Umbilical cord (tissue), 2 donors: Measurements from ENCODE around the gene UBN2. TPM values are rescaled to one million over a fixed set of nuclear protein-coding genes. Genes with fewer than 3 reads are reported as not detected.
A peak's percentile ranks its signal among the peaks of the same experiment; 100 is the strongest.
"Not testable (repeated sequence)": the region's sequence is repeated elsewhere in the genome, so short reads cannot be mapped to it uniquely, and the experiment has no call there.

ENCODE experiments used
- DNase-seq: peaks from one replicate; pipeline ENCODE4 v3.0.0-alpha.2; 2015; ENCODE audit warnings: low spot score
- total RNA-seq: library from RNA; depleted of rRNA; stranded (reverse); fragments of >200 nt; gene quantifications from one replicate; pipeline ENCODE4 v1.2.3, GENCODE V29; 2014; ENCODE audit warnings: low replicate concordance; ENCODE audit not compliant: insufficient read depth

The UBN2 gene
- 21.9 TPM for total RNA-seq

DNA sequence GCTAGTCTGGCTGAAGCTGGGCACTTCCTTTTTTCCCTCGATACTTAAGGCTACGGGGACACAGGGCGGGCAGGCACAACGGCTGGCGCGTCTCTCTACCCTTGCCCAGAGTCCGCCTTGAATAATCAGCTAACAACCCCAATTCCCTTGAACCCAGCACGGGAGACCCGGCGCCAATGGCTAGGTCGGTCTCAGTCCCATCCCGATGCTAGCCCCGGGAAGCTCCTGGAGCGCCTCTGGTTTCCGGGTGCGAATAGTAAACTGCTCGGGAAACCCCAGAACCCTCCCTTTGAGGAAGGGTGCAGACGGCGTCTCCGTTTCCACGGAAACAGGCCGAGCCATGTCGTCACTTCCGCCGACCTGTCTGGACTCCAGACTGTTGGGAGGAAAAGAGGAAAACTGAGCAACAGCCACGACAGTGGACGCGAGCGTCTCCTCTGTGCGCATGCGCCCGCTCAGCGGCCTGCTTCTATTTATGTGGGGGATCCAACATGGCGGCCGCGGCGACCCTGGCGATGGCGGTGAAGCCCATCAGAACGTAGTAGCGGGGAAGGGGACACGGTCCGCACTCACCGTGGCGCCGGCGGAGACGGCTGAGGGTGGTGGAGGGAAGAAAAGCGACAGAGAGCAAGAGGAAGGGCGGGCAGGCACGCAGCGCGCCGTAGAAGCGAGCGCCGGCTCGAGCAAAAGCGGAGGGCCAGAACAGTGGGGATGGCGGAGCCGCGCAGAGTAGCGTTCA, at the start of gene UBN2:
Gene UBN2 (plus strand): TSS at position 464 of the 739 bp plus-strand sequence. CDS start 248 bp downstream, at position 712.
- peak; percentile 99 for DNase-seq

DNA sequence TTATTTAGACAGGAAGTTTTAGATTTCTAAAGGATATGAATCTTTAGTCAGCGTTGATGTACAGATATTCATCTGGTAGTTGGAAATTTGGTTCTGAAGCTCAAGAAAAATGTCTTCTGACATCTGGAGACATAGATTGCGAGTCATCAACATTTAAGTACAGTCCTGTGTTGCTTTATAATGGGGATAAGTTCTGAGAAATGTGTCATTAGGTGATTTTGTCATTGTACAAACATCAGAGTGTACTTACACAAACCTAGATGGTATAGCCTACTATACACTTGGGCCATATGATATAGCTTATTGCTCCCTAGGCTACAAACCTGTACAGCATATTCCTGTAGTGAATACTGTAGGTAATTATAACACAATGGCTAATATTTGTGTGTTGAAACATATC, 49.6 kb upstream of the UBN2 start:
- no peak for DNase-seq

DNA sequence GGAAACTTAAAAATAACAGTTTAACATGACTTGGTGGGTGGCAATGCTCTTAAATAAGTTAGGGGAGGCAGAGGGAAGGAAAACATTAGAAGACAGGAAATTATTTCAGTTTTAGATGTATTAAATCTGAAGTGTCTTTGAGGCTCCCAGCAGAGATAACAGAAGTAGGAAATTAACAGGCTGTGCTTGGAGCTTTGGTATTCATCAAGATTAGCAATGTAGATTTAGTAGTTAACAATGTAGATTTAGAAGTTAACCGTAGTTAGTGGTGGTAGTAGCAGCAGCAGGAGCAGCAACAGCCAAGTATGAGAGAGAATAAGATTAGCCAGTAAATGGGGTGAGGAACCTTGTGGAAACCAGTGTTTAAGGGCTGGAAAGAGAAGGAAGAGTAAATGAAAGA, 48.7 kb upstream of the UBN2 start:
- no peak for DNase-seq

DNA sequence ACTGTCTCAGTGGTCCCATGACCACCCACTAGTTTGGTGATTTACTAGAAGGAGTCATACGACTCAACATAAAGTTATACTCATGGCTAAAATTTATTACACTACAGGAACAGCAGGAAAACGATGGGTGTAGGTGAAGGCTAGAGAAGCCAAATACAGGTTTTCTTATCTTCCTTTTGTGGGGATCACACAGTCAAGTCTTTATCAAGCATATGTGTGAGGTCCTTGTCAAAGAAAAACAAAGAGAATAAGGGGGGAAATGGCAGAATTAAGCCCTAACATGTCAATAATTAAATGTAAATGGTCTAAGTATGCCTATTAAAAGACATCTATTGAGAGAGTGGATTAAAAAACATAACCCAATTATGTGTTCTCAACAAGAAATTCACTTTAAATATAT, 47.8 kb upstream of the UBN2 start:
- DNase-seq: no peak

DNA sequence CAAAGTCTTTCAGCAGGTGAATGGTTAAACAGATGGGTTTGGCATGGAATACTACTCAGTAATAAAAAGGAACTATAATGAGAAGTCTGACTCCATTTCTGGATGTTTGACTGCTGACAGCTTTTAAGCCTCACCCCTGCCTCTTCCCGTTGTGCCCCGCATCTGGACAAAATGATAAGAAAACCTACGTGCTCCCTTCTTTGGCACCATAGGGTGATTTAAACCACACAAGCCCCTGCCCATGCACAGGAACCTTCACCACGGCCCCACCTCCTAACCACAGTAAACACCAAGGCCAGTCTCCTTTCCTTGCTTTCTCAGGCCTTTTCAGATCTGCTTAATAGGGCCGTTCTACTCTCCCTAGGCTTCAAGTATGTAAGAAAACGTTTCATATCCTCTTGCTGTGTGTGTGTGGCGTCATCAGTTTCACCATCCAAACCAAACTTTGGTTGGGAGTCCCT, 47.1 kb upstream of the UBN2 start:
- no peak for DNase-seq

DNA sequence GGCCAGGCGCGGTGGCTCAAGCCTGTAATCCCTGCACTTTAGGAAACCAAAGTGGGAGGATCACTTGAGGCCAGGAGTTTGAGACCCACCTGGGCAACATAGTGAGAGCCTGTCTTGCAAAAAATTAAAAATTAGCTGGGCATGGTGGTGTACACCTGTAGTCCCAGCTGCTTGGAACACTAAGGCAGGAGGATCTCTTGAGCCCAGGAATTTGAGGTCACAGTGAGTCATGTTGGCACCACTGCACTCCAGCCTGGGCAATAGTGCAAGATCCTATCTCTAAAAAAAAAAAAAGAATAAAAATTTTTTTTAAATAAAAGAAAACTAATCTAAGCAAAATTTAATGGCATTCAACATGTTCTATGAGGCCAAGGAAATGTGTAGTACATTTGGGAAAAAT, 44.9 kb upstream of the UBN2 start:
- DNase-seq: no peak

DNA sequence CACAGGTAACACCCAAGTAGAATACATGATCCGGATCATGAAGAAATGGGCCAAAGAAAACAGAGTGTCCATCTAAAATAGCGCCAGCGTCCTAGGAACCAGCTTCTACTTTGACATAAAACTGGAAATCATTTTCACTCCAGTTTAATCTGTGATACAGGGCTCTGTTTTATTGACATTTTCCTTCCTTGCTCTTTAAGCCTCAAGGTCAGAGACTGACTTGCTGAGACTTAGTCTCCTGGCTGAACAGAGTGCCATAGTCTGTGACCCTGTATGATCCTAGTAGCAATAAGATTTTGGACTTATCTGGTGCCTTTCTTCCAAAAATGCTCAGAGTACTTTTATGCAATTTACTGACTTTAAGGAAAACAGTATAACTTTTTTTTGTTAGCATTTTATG, 41.7 kb upstream of the UBN2 start:
- no peak for DNase-seq

DNA sequence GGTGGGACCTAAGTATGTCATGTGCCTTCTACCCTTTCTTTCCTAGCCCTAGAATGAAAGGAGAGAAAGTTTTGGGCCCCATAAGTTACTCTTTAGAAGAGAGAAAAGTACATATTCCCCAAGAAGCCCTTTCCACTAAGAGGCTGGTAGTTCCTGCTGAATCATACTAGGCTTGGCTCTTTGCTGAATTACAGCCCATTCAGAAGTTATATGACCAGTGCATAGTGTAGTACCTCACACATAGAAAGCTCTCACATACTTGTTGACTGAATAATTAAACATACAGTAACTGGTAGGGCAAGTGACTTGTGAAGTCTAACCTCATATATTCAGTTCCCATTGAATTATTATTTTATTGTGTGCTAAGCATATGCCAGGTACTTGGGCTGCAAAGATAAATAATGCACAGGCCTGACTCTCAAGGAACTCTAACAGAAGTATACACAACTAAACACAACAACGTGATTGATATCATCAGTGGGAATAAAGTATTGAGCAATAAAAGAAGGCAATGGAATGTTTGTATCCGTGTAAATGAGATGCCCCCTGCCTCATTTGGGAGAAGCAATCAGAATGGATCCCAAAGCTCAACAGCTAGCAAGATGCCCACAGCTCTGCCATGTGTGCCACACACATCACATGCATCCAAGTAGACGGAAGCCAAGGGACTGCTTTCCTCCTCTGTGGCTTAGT, 38.9 kb upstream of the UBN2 start:
- no peak for DNase-seq

DNA sequence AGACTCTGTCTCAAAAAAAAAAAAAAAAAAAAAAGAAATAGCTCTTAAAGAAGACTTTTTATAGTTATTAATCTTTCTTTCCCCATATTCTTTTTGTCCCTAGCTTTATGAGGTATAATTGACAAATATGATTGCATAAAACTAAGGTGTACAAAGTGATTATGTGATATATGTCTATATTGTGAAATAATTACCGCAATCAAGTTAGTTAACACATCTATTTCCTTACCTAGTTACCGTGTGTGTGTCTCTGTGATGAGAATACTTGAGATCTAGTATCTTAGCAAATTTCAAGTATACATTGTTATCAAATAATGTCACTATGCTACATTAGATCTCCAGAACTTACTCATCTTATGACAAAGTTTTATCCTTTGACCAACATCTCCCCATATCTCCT, 30.7 kb upstream of the UBN2 start:
- no peak for DNase-seq

DNA sequence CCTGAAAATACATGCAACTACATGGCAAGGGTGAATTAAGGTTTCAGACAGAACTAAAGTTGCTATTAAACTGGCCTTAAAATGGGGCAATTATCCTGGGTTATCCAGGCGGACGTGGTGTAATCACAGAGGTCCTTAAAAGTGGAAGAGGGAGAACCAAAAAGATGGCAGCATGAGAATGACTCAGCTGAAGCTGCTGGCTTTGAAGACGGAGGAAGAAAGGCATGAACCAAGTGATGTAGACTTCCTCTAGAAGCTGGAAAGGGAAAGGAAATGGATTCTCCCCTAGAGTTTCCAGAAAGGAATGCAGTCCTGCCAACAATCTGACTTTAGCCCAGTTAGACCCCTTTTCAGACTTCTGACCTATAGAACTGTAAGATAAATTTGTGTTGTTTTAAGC, 27.0 kb upstream of the UBN2 start:
- no peak for DNase-seq

DNA sequence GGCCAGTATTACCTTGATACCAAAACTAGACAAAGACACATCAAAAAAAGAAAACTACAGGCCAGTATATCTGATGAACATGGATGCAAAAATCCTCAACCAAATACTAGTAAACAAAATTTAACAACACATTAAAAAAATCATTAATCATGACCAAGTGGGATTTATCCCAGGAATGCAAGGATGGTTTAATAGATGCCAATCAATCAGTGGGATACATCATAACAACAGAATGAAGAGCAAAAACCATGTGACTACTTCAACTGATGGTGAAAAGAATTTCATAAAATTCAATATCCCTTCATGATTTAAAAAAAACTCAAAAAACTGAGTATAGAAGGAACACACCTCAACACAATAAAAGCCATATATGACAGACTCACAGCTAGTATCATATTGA, 25.2 kb upstream of the UBN2 start:
- DNase-seq: no peak

DNA sequence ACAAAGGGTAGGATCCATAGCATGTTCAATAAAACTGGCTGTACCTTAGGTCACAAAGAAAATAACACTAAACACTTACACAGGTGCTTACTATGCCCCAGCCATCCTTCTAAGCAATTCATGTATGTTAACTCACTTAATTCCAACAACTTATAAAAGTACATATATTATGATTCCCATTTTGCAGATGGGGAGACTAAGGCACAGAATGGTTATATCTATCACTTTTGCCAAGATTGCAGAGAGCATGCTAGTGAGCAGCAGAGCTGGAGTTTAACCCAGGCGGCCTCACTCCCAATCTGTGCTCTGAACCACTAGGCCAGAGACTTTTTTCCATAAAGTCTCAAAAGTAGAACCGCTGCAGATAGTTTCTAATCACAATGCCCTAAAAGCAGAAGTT, 18.9 kb upstream of the UBN2 start:
- DNase-seq: no peak

DNA sequence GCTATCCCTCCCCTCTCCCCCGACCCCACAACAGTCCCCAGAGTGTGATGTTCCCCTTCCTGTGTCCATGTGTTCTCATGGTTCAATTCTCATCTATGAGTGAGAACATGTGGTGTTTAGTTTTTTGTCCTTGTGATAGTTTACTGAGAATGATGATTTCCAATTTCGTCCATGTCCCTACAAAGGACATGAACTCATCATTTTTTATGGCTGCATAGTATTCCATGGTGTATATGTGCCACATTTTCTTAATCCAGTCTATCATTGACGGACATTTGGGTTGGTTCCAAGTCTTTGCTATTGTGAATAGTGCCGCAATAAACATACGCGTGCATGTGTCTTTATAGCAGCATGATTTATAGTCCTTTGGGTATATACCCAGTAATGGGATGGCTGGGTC, 17.5 kb upstream of the UBN2 start:
- not testable (repeated sequence) for DNase-seq

DNA sequence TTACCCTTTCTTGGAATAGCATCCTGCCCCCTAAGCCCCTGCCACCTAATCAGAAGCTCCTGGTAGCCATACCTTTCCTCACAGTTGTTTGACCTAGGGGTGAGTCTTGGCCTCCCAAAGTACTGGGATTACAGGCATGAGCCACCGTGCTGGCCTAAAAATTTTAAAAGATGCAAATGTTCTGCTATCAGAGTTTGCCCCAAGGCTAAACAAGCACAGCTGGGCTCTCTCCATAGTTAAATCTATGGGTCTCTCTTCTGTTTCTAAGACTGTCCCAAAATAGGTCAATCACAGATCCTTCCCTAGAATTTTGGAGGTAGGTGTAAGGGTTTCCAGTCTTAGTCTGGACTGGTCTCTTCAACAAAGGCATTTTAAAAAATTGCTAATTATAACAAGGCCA, 12.9 kb upstream of the UBN2 start:
- DNase-seq: no peak

DNA sequence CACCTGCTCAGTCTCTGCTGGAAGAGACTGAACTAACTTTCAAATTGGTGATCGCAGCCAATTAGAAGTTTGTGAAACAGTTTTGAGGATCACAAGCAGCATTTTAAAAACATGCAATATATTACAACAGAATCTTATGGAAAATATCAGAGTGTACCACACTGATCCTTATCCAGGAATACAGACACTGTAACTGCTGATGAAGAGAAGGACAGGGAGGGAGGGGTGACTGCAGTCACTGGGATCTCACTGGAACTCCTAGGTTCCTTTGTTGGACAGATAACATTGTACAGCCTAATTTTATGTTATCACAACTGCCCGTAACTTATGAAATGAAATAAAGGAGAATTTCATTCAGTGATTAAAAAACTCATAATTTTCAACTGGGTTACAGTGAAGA, 6.8 kb upstream of the UBN2 start:
- DNase-seq: no peak

DNA sequence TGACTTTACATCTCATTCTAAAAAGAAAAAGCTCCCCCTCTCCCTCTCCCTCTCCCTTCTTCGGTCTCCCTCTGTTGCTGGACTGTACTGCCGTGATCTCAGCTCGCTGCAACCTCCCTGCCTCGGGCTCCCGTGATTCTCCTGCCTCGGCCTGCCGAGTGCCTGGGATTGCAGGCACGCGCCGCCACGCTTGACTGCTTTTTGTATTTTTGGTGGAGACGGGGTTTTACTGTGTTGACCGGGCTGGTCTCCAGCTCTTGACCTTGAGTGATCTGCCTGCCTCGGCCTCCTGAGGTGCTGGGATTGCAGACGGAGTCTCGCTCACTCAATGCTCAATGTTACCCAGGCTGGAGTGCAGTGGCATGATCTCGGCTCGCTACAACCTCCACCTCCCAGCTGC, 6.2 kb upstream of the UBN2 start:
- DNase-seq: not testable (repeated sequence)

DNA sequence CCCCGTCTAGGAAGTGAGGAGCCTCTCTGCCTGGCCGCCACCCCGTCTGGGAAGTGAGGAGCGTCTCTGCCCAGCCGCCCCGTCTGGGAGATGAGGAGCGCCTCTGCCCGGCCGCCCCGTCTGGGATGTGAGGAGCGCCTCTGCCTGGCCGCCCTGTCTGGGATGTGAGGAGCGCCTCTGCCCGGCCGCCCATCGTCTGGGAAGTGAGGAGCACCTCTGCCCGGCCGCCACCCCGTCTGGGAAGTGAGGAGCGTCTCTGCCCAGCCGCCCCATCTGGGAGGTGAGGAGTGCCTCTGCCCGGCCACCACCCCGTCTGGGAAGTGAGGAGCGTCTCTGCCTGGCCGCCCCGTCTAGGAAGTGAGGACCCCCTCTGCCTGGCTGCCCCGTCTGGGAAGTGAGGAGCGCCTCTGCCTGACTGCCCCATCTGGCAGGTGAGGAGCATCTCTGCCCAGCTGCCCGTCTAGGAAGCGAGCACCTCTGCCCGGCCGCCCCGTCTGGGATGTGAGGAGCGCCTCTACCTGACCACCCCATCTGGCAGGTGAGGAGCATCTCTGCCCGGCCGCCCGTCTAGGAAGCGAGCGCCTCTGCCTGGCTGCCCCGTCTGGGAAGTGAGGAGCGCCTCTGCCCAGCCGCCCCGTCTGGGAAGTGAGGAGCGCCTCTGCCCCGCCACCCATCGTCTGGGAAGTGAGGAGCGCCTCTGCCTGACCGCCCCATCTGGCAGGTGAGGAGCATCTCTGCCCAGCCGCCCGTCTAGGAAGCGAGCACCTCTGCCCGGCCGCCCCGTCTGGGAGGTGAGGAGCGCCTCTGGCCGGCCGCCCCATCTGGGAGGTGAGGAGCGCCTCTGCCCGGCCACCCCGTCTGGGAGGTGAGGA, 5.5 kb upstream of the UBN2 start:
- DNase-seq: not testable (repeated sequence)

DNA sequence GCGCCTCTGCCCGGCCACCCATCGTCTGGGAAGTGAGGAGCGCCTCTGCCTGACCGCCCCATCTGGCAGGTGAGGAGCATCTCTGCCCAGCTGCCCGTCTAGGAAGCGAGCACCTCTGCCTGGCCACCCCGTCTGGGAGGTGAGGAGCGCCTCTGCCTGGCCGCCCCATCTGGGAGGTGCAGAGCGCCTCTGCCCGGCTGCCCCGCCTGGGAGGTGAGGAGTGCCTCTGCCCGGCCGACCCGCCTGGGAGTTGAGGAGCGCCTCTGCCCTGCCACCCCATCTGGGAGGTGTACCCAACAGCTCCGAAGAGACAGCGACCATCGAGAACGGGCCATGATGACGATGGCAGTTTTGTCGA, 4.9 kb upstream of the UBN2 start:
- DNase-seq: not testable (repeated sequence)

DNA sequence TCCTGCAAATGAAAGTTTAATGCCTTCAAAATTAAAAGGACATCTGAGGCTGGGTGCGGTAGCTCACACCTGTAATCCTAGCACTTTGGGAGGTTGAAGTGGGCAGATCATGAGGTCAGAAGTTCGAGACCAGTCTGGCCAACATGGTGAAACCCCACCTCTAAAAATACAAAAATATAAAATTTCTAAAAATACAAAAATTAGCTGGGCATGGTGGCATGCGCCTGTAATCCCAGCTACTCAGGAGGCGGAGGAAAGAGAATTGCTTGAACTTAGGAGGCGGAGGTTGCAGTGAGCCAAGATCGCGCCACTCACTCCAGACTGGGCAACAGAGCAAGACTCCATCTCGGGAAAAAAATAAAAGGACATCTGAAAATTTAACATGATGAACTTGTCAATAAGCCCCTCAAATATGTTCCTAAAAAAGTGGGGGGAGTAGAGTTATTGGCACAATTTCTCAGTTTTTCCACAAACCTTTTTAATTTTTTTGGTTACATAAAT, 4.0 kb upstream of the UBN2 start:
- not testable (repeated sequence) for DNase-seq

DNA sequence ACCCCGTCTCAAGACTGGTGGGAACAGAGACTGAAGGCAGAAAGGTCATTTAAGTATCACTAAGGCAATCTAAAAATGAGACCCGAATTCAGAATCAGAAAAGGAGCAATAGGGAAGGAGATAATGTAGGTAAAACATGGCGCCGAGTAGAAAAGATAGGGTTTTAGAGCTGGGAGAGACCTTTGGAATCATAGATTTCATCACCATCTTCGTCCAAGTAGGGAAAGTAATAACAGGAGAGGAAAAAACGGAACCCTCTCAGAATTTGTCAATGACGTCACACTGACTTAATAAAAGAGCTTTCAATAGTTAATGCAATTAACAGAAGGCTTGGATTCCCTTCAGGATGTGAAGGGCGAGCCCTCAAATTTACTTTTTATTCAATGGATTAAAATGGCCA, 1.0 kb upstream of the UBN2 start:
- DNase-seq: no peak

DNA sequence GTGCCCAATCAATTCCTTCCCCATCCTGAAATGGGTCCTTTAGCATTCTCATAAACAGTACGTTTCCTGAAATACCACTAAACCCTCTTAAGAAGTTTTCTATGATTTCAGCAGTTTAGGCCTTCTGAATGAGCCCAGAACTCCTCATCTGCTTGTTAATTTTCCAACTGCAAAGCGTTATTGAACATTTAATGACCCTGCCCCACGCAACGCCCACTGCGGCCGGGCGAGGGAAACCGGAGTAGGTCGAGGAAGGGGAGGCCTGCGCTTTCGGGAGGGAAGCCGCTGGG, 608 bp upstream of the UBN2 start:
- no peak for DNase-seq
